Stomach (tissue), 4 donors: ENCODE results near the gene TMEM164.

Experiments
- POLR2A ChIP-seq, 4 donors: fragments of 450-650 bp; IDR thresholded peaks; one replicate each; pipeline ENCODE4 v1.6.1; 2016; ENCODE audit warnings: antibody characterized with exemption in 4 of 4, control low read depth in 2 of 4, mild to moderate bottlenecking in 1 of 4, moderate library complexity in 1 of 4
- TF ChIP-seq, protein P1 (sequence below), 7 experiments: fragments of 450-650 bp in 4 of 7; fragments of 200-600 bp in 3 of 7; sonication (generic) in 3 of 7; IDR thresholded peaks; one replicate each; pipeline ENCODE4 v1.5.1; 2016 to 2019; ENCODE audit warnings: antibody characterized with exemption in 7 of 7, control low read depth in 2 of 7, mild to moderate bottlenecking in 1 of 7

DNA sequence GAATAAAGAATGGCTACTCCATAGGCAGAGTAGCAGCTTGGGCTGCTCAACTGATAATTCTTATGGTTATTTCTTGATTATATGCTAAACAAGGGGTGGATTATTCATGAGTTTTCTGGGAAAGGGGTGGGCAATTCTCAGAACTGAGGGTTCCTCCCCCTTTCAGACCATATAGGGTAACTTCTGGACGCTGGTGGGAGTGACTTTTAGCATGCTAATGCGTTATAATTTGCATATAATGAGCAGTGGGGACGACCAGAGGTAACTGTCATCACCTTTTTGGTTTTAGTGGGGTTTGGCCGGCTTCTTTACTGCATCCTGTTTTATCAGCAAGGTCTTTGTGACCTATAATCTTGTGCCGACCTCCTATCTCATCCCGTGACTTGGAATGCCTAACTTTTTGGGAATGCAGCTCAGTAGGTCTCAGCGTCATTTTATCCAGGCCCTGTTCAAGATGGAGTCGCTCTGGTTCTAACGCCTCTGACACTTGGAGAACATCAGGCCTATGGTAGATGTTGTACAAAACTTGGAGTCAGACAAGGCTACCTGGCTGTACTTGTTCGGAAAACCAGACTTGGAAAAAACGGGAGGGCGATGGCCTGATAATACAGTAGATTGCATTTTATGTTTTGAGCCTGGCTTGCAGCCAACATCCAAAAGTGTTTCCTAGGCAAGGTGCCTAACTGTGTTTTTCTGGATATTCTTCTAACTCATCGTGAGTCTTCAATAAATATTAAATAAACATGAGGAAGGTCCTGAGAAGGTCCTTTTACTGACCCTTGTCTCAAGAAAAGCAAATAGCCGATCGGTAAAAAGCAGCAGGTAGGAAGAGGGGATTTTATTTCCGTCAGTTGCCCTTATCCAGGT is 1.8 kb upstream of the TMEM164 start:
- no peak for TF ChIP-seq POLR2A (IDR thresholded peaks at IDR 0.05)
- TF ChIP-seq, protein P1, sequence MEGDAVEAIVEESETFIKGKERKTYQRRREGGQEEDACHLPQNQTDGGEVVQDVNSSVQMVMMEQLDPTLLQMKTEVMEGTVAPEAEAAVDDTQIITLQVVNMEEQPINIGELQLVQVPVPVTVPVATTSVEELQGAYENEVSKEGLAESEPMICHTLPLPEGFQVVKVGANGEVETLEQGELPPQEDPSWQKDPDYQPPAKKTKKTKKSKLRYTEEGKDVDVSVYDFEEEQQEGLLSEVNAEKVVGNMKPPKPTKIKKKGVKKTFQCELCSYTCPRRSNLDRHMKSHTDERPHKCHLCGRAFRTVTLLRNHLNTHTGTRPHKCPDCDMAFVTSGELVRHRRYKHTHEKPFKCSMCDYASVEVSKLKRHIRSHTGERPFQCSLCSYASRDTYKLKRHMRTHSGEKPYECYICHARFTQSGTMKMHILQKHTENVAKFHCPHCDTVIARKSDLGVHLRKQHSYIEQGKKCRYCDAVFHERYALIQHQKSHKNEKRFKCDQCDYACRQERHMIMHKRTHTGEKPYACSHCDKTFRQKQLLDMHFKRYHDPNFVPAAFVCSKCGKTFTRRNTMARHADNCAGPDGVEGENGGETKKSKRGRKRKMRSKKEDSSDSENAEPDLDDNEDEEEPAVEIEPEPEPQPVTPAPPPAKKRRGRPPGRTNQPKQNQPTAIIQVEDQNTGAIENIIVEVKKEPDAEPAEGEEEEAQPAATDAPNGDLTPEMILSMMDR (IDR thresholded peaks at IDR 0.05), result no peak
